Kidney (tissue), 14 donors: Measurements from ENCODE around the gene MMP14. TPM values are rescaled to one million over a fixed set of nuclear protein-coding genes. Genes with fewer than 3 reads are reported as not detected.
A peak's percentile ranks its signal among the peaks of the same experiment; 100 is the strongest.

ENCODE experiments used
- DNase-seq, 5 donors: peaks; one replicate each; pipeline ENCODE4 v3.0.0-alpha.2; 2013 to 2020
- FAIRE-seq: peaks from 2 replicates; lab custom pipeline; 2012; peaks lifted over from hg19 to GRCh38; lab: Jason Lieb, UNC
- H3K27ac ChIP-seq, 2 donors: one replicate each; pipeline ENCODE4 v1.7.0; 2013; ENCODE audit warnings: low read depth in 2 of 2, low read length in 2 of 2, inconsistent platforms in 1 of 2
- H3K27me3 ChIP-seq: one replicate; pipeline ENCODE4 v1.7.1; 2013; ENCODE audit warnings: low read length, inconsistent platforms; ENCODE audit not compliant: control insufficient read depth, insufficient read depth
- H3K36me3 ChIP-seq, 3 donors: one replicate each; pipeline versions ENCODE4 v1.7.0 to v1.7.1; 2013; ENCODE audit warnings: low read length in 3 of 3, control low read depth in 1 of 3, inconsistent platforms in 1 of 3; ENCODE audit not compliant: insufficient read depth in 3 of 3, control insufficient read depth in 2 of 3
- H3K4me1 ChIP-seq, 3 donors: one replicate each; pipeline versions ENCODE4 v1.7.0 to v1.7.1; 2013; ENCODE audit warnings: low read length in 3 of 3, inconsistent platforms in 1 of 3, low read depth in 1 of 3; ENCODE audit not compliant: control insufficient read depth in 2 of 3, insufficient read depth in 2 of 3
- H3K4me3 ChIP-seq, 3 donors: one replicate each; pipeline versions ENCODE4 v1.7.0 to v1.8.1; 2013; ENCODE audit warnings: low read length in 3 of 3, control low read depth in 1 of 3, inconsistent platforms in 1 of 3
- H3K9ac ChIP-seq, 3 donors: one replicate each; pipeline versions ENCODE4 v1.7.0 to v1.7.1; 2013; ENCODE audit warnings: low read length in 3 of 3, control low read depth in 1 of 3, inconsistent platforms in 1 of 3
- H3K9me3 ChIP-seq, 3 donors: one replicate each; pipeline versions ENCODE4 v1.7.0 to v1.7.1; 2013; ENCODE audit warnings: low read length in 3 of 3, control low read depth in 1 of 3, inconsistent platforms in 1 of 3; ENCODE audit not compliant: control insufficient read depth in 2 of 3, insufficient read depth in 1 of 3
- CTCF ChIP-seq: IDR thresholded peaks from 3 replicates; pipeline ENCODE4 v1.5.1; 2012; ENCODE audit warnings: mild to moderate bottlenecking, moderate library complexity, borderline replicate concordance; ENCODE audit not compliant: insufficient read depth; ENCODE audit errors: extremely low read depth
- intact Hi-C: fragments of 100-400 bp; cut with DNase I; formaldehyde crosslinking; loops from one replicate; pipeline ENCODE4 v1.11.1; 2022
- polyA plus RNA-seq: library from polyadenylated mRNA; stranded (reverse); fragments of 350-450 nt; fragmentation: Illumina TruSeq; extraction: RNeasy Lipid Tissue Mini Kit (QIAGEN cat#74804); gene quantifications from one replicate; pipeline ENCODE4 v1.2.3, GENCODE V29; 2014; ENCODE audit warnings: low read depth, low replicate concordance; ENCODE audit not compliant: insufficient read depth
- total RNA-seq: library from RNA; stranded (reverse); fragmentation: NEBNext Ultra II Directional; extraction: Animal tissue kit (Norgen Biotek cat#: 25700); gene quantifications from one replicate; pipeline ENCODE4 v1.2.1, GENCODE V29; 2021
- donor health status: control.
- donor health status: control.
- donor health status: control.
- donor health status: control.
- donor health status: control.
- donor health status: DM: yes; HTN: yes; CAD: no.
- donor health status: Normal renal cell carcinoma (clear cell type).

MMP14 gene
- total and polyA plus RNA-seq, 2 donors from 2014 or later, result 30.1 to 108 TPM

GRCh38 chr14:22883173-22883976 lies 47.0 kb downstream of the MMP14 start, which contains the start of gene REM2:
TSS of gene REM2 (plus strand) at chr14:22883222. CDS start at chr14:22883288, 66 bp downstream.
- Histone ChIP-seq H3K4me1 (peaks cover 0 to 13% (median 4%) of the 10 kb centered on the region in 3 donors), H3K27ac (no peak within 1 kb of the TSS), H3K36me3 (peaks cover 0 to 6% (median 6%) of the 10 kb centered on the region in 3 donors), H3K9ac (peak within 1 kb of the TSS in 1 of 3 donors; percentile 7), H3K4me3 (no peak within 1 kb of the TSS), H3K27me3 (no peaks in the 10 kb centered on the region), H3K9me3 (no peaks in the 10 kb centered on the region)
- no peak for FAIRE-seq
- intact Hi-C loops, result no loop called here
- no peak for TF ChIP-seq CTCF
- peak in 4 of 5 donors; percentile 37 to 74 (median 58) for DNase-seq

- no peak for FAIRE-seq
These were observed 47.8 kb downstream of the MMP14 start for GRCh38 chr14:22884076-22884737.

GRCh38 chr14:22884738-22885523 lies 48.5 kb downstream of the MMP14 start:
- H3K9me3 ChIP-seq, result no peaks in the 10 kb centered on the region
- peaks cover 0 to 13% (median 4%) of the 10 kb centered on the region in 3 donors for H3K4me1 ChIP-seq
- FAIRE-seq (no peak), DNase-seq (no peak)
- no peak overlapping the region for H3K9ac ChIP-seq
- no peak overlapping the region for H3K27ac ChIP-seq
- H3K4me3 ChIP-seq, result no peak overlapping the region
- H3K27me3 ChIP-seq, result no peaks in the 10 kb centered on the region
- intact Hi-C loops, result no loop called here
- no peaks in the 10 kb centered on the region for H3K36me3 ChIP-seq
- TF ChIP-seq CTCF, result no peak

More at GRCh38 chr14:22884076-22884737, 47.8 kb downstream of the MMP14 start:
- Histone ChIP-seq H3K9ac (no peak overlapping the region), H3K4me3 (no peak overlapping the region), H3K9me3 (no peaks in the 10 kb centered on the region), H3K27me3 (no peaks in the 10 kb centered on the region), H3K27ac (no peak overlapping the region), H3K4me1 (peaks cover 0 to 13% (median 4%) of the 10 kb centered on the region in 3 donors), H3K36me3 (peaks cover 0 to 3% (median 3%) of the 10 kb centered on the region in 3 donors)
- intact Hi-C loops, result no loop called here
- TF ChIP-seq CTCF, result no peak
- no peak for DNase-seq
